ENCODE results near the gene SECTM1.
A peak's percentile ranks its signal among the peaks of the same experiment; 100 is the strongest.
"Not testable (repeated sequence)": the region's sequence is repeated elsewhere in the genome, so short reads cannot be mapped to it uniquely, and the experiment has no call there.

Gene SECTM1

DNA sequence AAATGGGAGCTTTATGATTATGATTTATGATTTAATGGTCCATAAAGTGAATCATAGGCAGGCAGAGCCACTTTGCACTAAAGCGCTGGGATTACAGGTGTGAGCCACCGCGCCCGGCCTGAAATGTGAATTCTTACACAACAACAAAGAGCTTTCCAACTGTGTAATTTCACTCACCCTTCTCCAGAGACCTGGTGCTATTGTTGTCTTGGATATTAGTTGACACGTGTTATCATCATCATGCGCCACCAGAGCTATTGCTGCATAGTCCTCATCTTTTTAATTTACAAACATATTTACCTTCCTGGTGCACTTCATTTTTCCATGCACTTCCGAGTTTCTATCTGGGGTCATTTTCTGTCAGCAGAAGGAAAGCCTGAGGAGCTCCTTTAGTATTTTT lies 33.2 kb upstream of the SECTM1 start (continued):
- TF ChIP-seq, protein P1, sequence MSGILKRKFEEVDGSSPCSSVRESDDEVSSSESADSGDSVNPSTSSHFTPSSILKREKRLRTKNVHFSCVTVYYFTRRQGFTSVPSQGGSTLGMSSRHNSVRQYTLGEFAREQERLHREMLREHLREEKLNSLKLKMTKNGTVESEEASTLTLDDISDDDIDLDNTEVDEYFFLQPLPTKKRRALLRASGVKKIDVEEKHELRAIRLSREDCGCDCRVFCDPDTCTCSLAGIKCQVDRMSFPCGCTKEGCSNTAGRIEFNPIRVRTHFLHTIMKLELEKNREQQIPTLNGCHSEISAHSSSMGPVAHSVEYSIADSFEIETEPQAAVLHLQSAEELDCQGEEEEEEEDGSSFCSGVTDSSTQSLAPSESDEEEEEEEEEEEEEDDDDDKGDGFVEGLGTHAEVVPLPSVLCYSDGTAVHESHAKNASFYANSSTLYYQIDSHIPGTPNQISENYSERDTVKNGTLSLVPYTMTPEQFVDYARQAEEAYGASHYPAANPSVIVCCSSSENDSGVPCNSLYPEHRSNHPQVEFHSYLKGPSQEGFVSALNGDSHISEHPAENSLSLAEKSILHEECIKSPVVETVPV (CRISPR knock-in tag; IDR thresholded peaks at IDR 0.05) = no peak
- no peak for TF ChIP-seq PPARA (CRISPR knock-in tag; IDR thresholded peaks at IDR 0.05; ENCODE audit: borderline replicate concordance)

DNA sequence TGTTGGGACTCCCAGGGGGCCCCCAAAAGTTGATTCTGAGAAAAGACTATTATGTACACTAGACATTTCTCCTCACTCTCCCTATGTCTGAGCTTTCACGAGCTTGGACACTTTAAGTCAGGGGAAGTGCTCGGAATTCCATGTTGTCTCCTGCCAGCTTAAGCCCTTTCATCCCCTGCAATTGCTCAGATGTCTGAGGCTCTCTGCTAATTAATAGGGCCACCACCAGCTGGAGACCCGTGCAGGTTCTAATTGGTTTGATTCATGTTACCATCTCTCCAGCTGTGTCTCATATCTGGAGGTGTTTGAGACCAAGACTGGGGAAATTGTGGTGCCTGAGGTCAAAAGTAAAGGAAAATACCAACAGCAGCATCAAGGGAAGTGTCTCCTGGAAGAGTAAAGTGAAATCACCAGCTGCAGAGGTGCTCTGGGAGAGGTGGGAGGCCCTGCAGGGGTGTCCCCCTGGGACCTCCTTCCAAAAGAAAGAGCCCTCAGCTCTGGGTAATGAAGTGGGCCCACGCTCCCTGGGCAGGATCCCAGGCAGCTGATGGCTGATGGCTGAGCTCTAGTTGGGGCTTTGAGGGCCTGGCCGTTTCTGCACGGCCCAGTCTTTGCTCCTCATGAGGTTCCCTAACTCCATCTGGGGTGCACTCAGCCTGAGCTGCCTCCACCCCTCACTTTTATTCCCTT lies 32.2 kb upstream of the SECTM1 start:
- TF ChIP-seq TOX (CRISPR knock-in tag; IDR thresholded peaks at IDR 0.05; ENCODE audit: borderline replicate concordance) (no peak), BACH2 (CRISPR knock-in tag; IDR thresholded peaks at IDR 0.05; ENCODE audit: borderline replicate concordance) (no peak), CSDC2 (CRISPR knock-in tag; IDR thresholded peaks at IDR 0.05) (no peak), ZNF565 (CRISPR knock-in tag; conservative IDR thresholded peaks at IDR 0.05; ENCODE audit: low read depth) (no peak), ARNTL (CRISPR knock-in tag; IDR thresholded peaks at IDR 0.05; ENCODE audit: borderline replicate concordance, low read depth) (no peak), GLIS3 (CRISPR knock-in tag; IDR thresholded peaks at IDR 0.05) (no peak), SNAI2 (CRISPR knock-in tag; IDR thresholded peaks at IDR 0.05) (no peak)
- TF ChIP-seq, protein P2, sequence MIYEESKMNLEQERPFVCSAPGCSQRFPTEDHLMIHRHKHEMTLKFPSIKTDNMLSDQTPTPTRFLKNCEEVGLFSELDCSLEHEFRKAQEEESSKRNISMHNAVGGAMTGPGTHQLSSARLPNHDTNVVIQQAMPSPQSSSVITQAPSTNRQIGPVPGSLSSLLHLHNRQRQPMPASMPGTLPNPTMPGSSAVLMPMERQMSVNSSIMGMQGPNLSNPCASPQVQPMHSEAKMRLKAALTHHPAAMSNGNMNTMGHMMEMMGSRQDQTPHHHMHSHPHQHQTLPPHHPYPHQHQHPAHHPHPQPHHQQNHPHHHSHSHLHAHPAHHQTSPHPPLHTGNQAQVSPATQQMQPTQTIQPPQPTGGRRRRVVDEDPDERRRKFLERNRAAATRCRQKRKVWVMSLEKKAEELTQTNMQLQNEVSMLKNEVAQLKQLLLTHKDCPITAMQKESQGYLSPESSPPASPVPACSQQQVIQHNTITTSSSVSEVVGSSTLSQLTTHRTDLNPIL (CRISPR knock-in tag; IDR thresholded peaks at IDR 0.05; ENCODE audit: low read depth) = no peak
- no peak for ATAC-seq

DNA sequence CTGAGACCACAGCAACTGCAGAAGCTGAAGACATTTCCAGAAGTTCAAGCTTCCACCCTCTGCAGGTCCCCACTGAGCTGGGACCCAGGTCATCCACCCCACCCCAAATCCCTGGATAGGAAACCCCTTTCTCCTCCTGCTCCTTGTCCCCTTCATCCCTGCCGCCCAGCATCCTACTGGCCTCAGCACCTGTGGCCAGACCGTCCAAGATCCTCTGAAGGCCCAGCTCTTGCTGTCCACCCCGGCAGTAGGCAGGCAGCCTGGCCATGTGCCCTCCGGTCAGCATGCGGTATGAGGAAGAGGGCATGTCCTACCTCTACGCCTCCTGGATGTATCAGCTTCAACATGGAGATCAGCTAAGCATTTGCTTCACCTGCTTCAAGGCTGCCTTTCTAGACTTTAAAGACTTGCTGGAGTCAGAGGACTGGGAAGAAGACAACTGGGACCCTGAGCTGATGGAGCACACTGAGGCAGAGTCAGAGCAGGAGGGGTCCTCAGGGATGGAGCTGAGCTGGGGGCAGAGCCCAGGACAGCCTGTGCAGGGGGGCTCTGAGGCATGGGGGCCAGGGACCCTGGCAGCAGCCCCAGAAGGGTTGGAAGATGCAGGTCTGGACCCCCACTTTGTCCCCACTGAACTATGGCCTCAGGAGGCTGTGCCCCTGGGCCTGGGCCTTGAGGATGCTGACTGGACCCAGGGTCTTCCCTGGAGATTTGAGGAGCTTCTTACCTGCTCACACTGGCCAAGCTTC lies 28.5 kb upstream of the SECTM1 start:
- TF ChIP-seq TCF4 (CRISPR knock-in tag; IDR thresholded peaks at IDR 0.05; ENCODE audit: borderline replicate concordance) = no peak
- no peak for TF ChIP-seq ISL1 (CRISPR knock-in tag; IDR thresholded peaks at IDR 0.05)
- TF ChIP-seq ZFP30 (CRISPR knock-in tag; IDR thresholded peaks at IDR 0.05) = no peak
- ATAC-seq = no peak; the same call in 1 of the 3 replicates

DNA sequence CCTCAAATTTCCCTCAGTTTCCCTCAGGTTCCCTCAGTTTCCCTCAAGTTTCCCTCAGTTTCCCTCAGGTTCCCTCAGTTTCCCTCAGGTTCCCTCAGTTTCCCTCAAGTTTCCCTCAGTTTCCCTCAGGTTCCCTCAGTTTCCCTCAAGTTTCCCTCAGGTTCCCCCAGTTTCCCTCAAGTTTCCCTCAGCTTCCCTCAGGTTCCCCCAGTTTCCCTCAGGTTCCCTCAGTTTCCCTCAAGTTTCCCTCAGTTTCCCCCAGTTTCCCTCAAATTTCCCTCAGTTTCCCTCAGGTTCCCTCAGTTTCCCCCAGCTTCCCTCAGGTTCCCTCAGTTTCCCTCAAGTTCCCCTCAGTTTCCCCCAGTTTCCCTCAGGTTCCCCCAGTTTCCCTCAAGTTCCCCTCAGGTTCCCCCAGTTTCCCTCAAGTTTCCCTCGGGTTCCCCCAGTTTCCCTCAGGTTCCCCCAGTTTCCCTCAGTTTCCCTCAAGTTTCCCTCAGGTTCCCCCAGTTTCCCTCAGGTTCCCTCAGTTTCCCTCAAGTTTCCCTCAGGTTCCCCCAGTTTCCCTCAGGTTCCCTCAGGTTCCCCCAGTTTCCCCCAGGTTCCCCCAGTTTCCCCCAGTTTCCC lies 26.0 kb upstream of the SECTM1 start:
- not testable (repeated sequence) for ATAC-seq

DNA sequence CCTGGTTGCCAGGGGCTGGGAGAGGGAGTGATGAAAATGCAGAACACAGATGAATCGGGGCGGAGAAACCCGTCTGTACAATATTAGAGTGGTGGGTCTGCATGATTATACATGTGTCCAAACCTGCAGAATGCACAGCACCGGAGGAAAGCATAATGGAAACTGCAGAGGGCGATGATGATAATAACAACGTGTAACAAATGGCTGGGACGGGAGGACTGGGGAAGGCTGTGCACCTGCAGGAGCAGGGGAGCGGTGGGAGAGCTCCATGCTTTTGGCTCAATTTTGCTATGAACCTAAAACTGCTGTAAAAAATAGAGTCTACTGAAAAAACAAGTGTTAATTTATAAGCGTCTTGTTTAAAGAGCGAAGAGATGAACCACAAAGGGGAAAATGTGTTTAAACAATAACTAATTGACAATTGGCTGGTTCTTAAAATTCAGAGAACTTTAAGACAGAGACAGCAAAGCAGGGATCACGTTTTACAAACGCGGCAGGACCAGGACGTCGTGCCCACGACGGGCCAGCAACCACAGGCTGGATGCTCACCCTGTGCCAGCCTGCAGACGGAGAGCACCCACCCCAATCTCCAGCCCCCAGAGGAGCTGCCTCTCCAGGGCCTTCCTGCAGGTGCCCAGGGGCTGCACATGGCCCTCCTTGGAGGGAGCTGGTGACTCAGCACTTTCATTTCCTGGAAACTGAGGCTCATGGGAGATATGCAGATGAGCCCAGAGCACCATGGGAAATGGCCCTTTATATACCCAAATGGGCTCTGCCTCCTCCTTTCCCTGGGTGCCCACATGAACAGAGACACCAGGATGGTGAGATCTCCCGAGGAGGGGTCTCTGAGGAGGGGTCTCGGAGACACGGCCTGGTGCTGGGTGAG lies 25.1 kb upstream of the SECTM1 start, which contains the start of gene TEX19:
TEX19 (plus strand) TSS at position 783 of the 886 bp plus-strand sequence. CDS start 2,904 bp downstream, outside the sequence.
- ATAC-seq = peak; percentile 35; the same call in 2 of the 3 replicates

More for the DNA sequence above, 25.1 kb upstream of the SECTM1 start, which contains the start of gene TEX19:
- TF ChIP-seq, protein P3, sequence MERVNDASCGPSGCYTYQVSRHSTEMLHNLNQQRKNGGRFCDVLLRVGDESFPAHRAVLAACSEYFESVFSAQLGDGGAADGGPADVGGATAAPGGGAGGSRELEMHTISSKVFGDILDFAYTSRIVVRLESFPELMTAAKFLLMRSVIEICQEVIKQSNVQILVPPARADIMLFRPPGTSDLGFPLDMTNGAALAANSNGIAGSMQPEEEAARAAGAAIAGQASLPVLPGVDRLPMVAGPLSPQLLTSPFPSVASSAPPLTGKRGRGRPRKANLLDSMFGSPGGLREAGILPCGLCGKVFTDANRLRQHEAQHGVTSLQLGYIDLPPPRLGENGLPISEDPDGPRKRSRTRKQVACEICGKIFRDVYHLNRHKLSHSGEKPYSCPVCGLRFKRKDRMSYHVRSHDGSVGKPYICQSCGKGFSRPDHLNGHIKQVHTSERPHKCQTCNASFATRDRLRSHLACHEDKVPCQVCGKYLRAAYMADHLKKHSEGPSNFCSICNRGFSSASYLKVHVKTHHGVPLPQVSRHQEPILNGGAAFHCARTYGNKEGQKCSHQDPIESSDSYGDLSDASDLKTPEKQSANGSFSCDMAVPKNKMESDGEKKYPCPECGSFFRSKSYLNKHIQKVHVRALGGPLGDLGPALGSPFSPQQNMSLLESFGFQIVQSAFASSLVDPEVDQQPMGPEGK (CRISPR knock-in tag; IDR thresholded peaks at IDR 0.05; ENCODE audit: borderline replicate concordance) = no peak
- TF ChIP-seq, protein P4, sequence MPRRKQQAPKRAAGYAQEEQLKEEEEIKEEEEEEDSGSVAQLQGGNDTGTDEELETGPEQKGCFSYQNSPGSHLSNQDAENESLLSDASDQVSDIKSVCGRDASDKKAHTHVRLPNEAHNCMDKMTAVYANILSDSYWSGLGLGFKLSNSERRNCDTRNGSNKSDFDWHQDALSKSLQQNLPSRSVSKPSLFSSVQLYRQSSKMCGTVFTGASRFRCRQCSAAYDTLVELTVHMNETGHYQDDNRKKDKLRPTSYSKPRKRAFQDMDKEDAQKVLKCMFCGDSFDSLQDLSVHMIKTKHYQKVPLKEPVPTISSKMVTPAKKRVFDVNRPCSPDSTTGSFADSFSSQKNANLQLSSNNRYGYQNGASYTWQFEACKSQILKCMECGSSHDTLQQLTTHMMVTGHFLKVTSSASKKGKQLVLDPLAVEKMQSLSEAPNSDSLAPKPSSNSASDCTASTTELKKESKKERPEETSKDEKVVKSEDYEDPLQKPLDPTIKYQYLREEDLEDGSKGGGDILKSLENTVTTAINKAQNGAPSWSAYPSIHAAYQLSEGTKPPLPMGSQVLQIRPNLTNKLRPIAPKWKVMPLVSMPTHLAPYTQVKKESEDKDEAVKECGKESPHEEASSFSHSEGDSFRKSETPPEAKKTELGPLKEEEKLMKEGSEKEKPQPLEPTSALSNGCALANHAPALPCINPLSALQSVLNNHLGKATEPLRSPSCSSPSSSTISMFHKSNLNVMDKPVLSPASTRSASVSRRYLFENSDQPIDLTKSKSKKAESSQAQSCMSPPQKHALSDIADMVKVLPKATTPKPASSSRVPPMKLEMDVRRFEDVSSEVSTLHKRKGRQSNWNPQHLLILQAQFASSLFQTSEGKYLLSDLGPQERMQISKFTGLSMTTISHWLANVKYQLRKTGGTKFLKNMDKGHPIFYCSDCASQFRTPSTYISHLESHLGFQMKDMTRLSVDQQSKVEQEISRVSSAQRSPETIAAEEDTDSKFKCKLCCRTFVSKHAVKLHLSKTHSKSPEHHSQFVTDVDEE (CRISPR knock-in tag; IDR thresholded peaks at IDR 0.05) = no peak
- no peak for TF ChIP-seq ARNTL (CRISPR knock-in tag; IDR thresholded peaks at IDR 0.05; ENCODE audit: borderline replicate concordance, low read depth)
- TF ChIP-seq CSDC2 (CRISPR knock-in tag; IDR thresholded peaks at IDR 0.05) = no peak
- no peak for TF ChIP-seq ZC3H10 (CRISPR knock-in tag; IDR thresholded peaks at IDR 0.05)
- TF ChIP-seq TOX (CRISPR knock-in tag; IDR thresholded peaks at IDR 0.05; ENCODE audit: borderline replicate concordance) = no peak
- no peak for TF ChIP-seq TCF4 (CRISPR knock-in tag; IDR thresholded peaks at IDR 0.05; ENCODE audit: borderline replicate concordance)
- TF ChIP-seq PPARA (CRISPR knock-in tag; IDR thresholded peaks at IDR 0.05; ENCODE audit: borderline replicate concordance) = no peak
